Measurements from ENCODE around the gene VPS26C. TPM values are rescaled to one million over a fixed set of nuclear protein-coding genes. Genes with fewer than 3 reads are reported as not detected.
A peak's percentile ranks its signal among the peaks of the same experiment; 100 is the strongest.

The VPS26C gene
- total RNA-seq, 2 donors from 2014 or later = 42.0 to 44.4 TPM

- no peak for DNase-seq (ENCODE audit: low spot score)
- intact Hi-C loops (cut with DNase I) = loop anchor here (10.0 kb wide), 1 partner anchor 95 kb away; the partner anchor contains the start of gene DYRK1A (in 2 of the 2)
These were observed 2.3 kb upstream of the VPS26C start for GRCh38 chr21:37269481-37269880.

- intact Hi-C loops (cut with DNase I) = loop anchor here (10.0 kb wide), 1 partner anchor 97 kb away; the partner anchor contains the start of gene DYRK1A (in 2 of the 2)
- no peak for DNase-seq (ENCODE audit: low spot score)
These were observed 1.0 kb upstream of the VPS26C start for GRCh38 chr21:37268186-37268503.

- intact Hi-C loops (cut with DNase I) = loop anchor here (10.0 kb wide), 1 partner anchor 98 kb away; the partner anchor contains the start of gene DYRK1A (in 2 of the 2)
- DNase-seq (ENCODE audit: low spot score) = peak; percentile 89
These were observed 466 bp downstream of the VPS26C start for GRCh38 chr21:37266515-37267221.

GRCh38 chr21:37264808-37265207 lies 2.3 kb downstream of the VPS26C start:
- DNase-seq (ENCODE audit: low spot score) = no peak
- intact Hi-C loops (cut with DNase I) = loop anchor here (10.0 kb wide), 1 partner anchor 100 kb away; the partner anchor contains the start of gene DYRK1A (in 2 of the 2)

- intact Hi-C loops (cut with DNase I) = loop anchor here (10.0 kb wide), 1 partner anchor 101 kb away; the partner anchor contains the start of gene DYRK1A (in 2 of the 2)
These were observed 3.1 kb downstream of the VPS26C start for GRCh38 chr21:37263827-37264600.

GRCh38 chr21:37259426-37259825 lies 7.7 kb downstream of the VPS26C start:
- intact Hi-C loops (cut with DNase I) = no loop called here
- no peak for DNase-seq (ENCODE audit: low spot score)

More at GRCh38 chr21:37263827-37264600, 3.1 kb downstream of the VPS26C start:
- no peak for DNase-seq (ENCODE audit: low spot score)

GRCh38 chr21:37257967-37258877 lies 8.9 kb downstream of the VPS26C start:
- DNase-seq (ENCODE audit: low spot score) = no peak

GRCh38 chr21:37257511-37257966 lies 9.6 kb downstream of the VPS26C start:
- intact Hi-C loops (cut with DNase I) = no loop called here
- no peak for DNase-seq (ENCODE audit: low spot score)

More at GRCh38 chr21:37257967-37258877, 8.9 kb downstream of the VPS26C start:
- intact Hi-C loops (cut with DNase I) = no loop called here

- DNase-seq (ENCODE audit: low spot score) = no peak
- intact Hi-C loops (cut with DNase I) = no loop called here
These were observed 13.1 kb downstream of the VPS26C start for GRCh38 chr21:37253991-37254390.

GRCh38 chr21:37251294-37251634 lies 15.9 kb downstream of the VPS26C start:
- intact Hi-C loops (cut with DNase I) = no loop called here

GRCh38 chr21:37249112-37249904 lies 17.8 kb downstream of the VPS26C start:
- intact Hi-C loops (cut with DNase I) = no loop called here

More at GRCh38 chr21:37251294-37251634, 15.9 kb downstream of the VPS26C start:
- DNase-seq (ENCODE audit: low spot score) = no peak

GRCh38 chr21:37248298-37248697 lies 18.8 kb downstream of the VPS26C start:
- no peak for DNase-seq (ENCODE audit: low spot score)
- intact Hi-C loops (cut with DNase I) = no loop called here

More at GRCh38 chr21:37249112-37249904, 17.8 kb downstream of the VPS26C start:
- no peak for DNase-seq (ENCODE audit: low spot score)

GRCh38 chr21:37245151-37245550 lies 22.0 kb downstream of the VPS26C start:
- no peak for DNase-seq (ENCODE audit: low spot score)

GRCh38 chr21:37244501-37245095 lies 22.5 kb downstream of the VPS26C start:
- DNase-seq (ENCODE audit: low spot score) = no peak
- intact Hi-C loops (cut with DNase I) = no loop called here

More at GRCh38 chr21:37245151-37245550, 22.0 kb downstream of the VPS26C start:
- intact Hi-C loops (cut with DNase I) = no loop called here

- intact Hi-C loops (cut with DNase I) = no loop called here
- no peak for DNase-seq (ENCODE audit: low spot score)
These were observed 23.2 kb downstream of the VPS26C start for GRCh38 chr21:37243961-37244360.

- intact Hi-C loops (cut with DNase I) = no loop called here
- no peak for DNase-seq (ENCODE audit: low spot score)
These were observed 25.7 kb downstream of the VPS26C start for GRCh38 chr21:37241426-37241825.

- intact Hi-C loops (cut with DNase I) = no loop called here
- no peak for DNase-seq (ENCODE audit: low spot score)
These were observed 26.2 kb downstream of the VPS26C start for GRCh38 chr21:37240978-37241377.

GRCh38 chr21:37237764-37238163 lies 29.4 kb downstream of the VPS26C start:
- intact Hi-C loops (cut with DNase I) = no loop called here
- no peak for DNase-seq (ENCODE audit: low spot score)
